K562 (cell line): ENCODE measurements around the gene CCDC13. TPM values are rescaled to one million over a fixed set of nuclear protein-coding genes. Genes with fewer than 3 reads are reported as not detected.

Experiments
- CBFA2T2 ChIP-seq: fragments of 450-650 bp; conservative IDR thresholded peaks from 2 replicates; pipeline ENCODE4 v1.6.1; 2017; ENCODE audit warnings: mild to moderate bottlenecking
- ESRRA ChIP-seq: fragments of 450-650 bp; IDR thresholded peaks from 2 replicates; pipeline ENCODE4 v1.6.1; 2014; ENCODE audit warnings: low read depth, mild to moderate bottlenecking, moderate library complexity, borderline replicate concordance
- PHTF2 ChIP-seq: fragments of 250-450 bp; sonication (Bioruptor Pico); IDR thresholded peaks from 2 replicates; pipeline ENCODE4 v1.5.0; 2021; ENCODE audit warnings: mild to moderate bottlenecking
- RFX5 ChIP-seq: IDR thresholded peaks from 2 replicates; pipeline ENCODE4 v1.6.1; 2011; ENCODE audit warnings: low read depth, mild to moderate bottlenecking, improper control_type of control experiment, low read length
- RHOXF2B ChIP-seq: fragments of 250-450 bp; sonication (Bioruptor Pico); conservative IDR thresholded peaks from 2 replicates; pipeline ENCODE4 v1.5.1; 2021
- SMARCC2 ChIP-seq: fragments of 450-650 bp; IDR thresholded peaks from 2 replicates; pipeline ENCODE4 v1.6.1; 2017; ENCODE audit warnings: antibody characterized with exemption, moderate library complexity, mild to moderate bottlenecking, low read depth
- SRF ChIP-seq, 2 experiments: fragments of 250-450, 450-650 bp in 1 of 2; sonication (Bioruptor Pico) in 1 of 2; sonication (generic) in 1 of 2; formaldehyde crosslinking; IDR thresholded peaks; 2 replicates each; pipeline versions ENCODE4 v1.5.0 to v1.5.1; 2020 to 2022; ENCODE audit warnings: mild to moderate bottlenecking in 1 of 2, missing genetic modification reagents in 1 of 2
- TCF3 ChIP-seq: sonication (generic); formaldehyde crosslinking; IDR thresholded peaks from 2 replicates; pipeline ENCODE4 v1.4.0; 2020; ENCODE audit warnings: mild to moderate bottlenecking, missing genetic modification reagents
- TGIF2 ChIP-seq: sonication (generic); formaldehyde crosslinking; IDR thresholded peaks from 2 replicates; pipeline ENCODE4 v1.8.1; 2022; ENCODE audit warnings: mild to moderate bottlenecking, missing genetic modification reagents, moderate library complexity
- ZFP1 ChIP-seq: fragments of 450-650 bp; formaldehyde crosslinking; IDR thresholded peaks from 2 replicates; pipeline ENCODE4 v1.4.0; 2020; ENCODE audit warnings: mild to moderate bottlenecking, mixed read lengths
- ZNF143 ChIP-seq: sonication (generic); formaldehyde crosslinking; IDR thresholded peaks from 2 replicates; pipeline ENCODE4 v1.9.0; 2022; ENCODE audit warnings: mild to moderate bottlenecking, missing genetic modification reagents
- ZNF445 ChIP-seq: fragments of 250-450 bp; sonication (Bioruptor Pico); IDR thresholded peaks from 2 replicates; pipeline ENCODE4 v1.4.0; 2020; ENCODE audit warnings: low read depth, mild to moderate bottlenecking, moderate library complexity
- polyA plus RNA-seq, 8 experiments: library from polyadenylated mRNA; depleted of rRNA in 4 of 8; stranded (reverse) in 5 of 8; unstranded in 3 of 8; fragments of >200 nt; fragmentation: Nextera tagmentation in 2 of 8; fragmentation: Illumina TruSeq in 1 of 8; extraction: Ambion mirVana in 2 of 8; extraction: Trizol in 1 of 8; gene quantifications; 2 replicates each; pipeline versions ENCODE4 v1.2.1 to v1.2.3, GENCODE V29; 2011 to 2014; ENCODE audit warnings: inconsistent platforms in 1 of 8, missing spikeins in 1 of 8
- total RNA-seq, 7 experiments: library from RNA; depleted of rRNA in 6 of 7; stranded (reverse); fragments of >200 nt in 6 of 7; fragmentation: Illumina TruSeq in 2 of 7; extraction: Trizol in 2 of 7; gene quantifications; 2 replicates each; pipeline versions ENCODE4 v1.2.1 to v1.2.3, GENCODE V29; 2011 to 2021; ENCODE audit warnings: low replicate concordance in 1 of 7
- TF ChIP-seq, protein P1 (sequence below): fragments of 450-650 bp; IDR thresholded peaks from 2 replicates; pipeline ENCODE4 v1.6.1; 2016; ENCODE audit warnings: borderline replicate concordance
- TF ChIP-seq, protein P2 (sequence below), 2 experiments: fragments of 450-650 bp; IDR thresholded peaks; 2 replicates each; pipeline ENCODE4 v1.6.1; 2016; ENCODE audit warnings: mild to moderate bottlenecking in 2 of 2, borderline replicate concordance in 1 of 2, low read depth in 1 of 2, moderate library complexity in 1 of 2
- TF ChIP-seq, protein P3 (sequence below): fragments of 450-650 bp; formaldehyde crosslinking; IDR thresholded peaks from 2 replicates; pipeline ENCODE4 v1.4.0; 2022; ENCODE audit warnings: missing genetic modification characterization

CCDC13 gene
- total and polyA plus RNA-seq, 9 of the 15 experiments (the other 6 are each of a cell fraction or from before 2014, with no cell fraction given), result 0.20 to 0.70 (median 0.48) TPM; not detected in 2

DNA sequence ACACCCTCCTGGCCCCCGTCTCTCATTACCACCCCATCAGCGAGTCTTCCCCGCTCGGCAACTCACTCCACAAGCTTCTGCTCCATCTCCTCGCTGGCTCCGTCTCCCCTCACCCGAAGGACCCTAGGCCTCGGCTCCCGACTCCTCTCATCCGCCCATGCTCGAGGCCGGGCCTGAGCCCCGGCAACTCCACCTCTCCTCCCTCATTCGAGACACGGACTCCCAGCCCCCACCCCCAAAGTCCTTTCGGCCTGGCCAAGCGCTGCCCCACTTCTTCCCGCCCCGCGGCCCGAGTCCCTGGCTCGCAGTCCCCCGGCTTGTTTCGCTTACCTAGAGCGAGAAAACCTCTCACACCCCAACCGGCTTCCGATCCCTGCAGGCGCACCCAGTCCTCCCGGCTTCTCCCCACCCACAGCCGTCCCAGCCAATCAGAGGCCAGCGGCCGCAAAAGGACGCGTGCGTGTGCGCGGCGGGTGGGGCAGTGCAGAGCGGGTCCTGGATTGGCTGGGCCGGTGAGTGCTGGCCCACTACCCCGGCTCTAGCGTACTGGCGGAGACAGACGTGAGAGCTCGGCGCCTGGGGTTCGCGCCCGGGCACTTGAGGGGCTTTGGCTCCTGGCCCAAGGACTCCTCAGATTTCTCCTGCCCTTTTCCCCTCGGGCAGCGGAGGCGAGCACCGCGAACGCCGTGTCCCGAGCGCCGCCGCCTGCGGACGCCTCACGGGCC, 31.2 kb upstream of the CCDC13 start, which contains the start of gene HIGD1A (continued):
- TF ChIP-seq, protein P1, sequence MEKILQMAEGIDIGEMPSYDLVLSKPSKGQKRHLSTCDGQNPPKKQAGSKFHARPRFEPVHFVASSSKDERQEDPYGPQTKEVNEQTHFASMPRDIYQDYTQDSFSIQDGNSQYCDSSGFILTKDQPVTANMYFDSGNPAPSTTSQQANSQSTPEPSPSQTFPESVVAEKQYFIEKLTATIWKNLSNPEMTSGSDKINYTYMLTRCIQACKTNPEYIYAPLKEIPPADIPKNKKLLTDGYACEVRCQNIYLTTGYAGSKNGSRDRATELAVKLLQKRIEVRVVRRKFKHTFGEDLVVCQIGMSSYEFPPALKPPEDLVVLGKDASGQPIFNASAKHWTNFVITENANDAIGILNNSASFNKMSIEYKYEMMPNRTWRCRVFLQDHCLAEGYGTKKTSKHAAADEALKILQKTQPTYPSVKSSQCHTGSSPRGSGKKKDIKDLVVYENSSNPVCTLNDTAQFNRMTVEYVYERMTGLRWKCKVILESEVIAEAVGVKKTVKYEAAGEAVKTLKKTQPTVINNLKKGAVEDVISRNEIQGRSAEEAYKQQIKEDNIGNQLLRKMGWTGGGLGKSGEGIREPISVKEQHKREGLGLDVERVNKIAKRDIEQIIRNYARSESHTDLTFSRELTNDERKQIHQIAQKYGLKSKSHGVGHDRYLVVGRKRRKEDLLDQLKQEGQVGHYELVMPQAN, result peak; percentile 81; the same call in 1 of the 2 replicates
- TF ChIP-seq ZNF143 (CRISPR knock-in tag), result no peak
- TF ChIP-seq, protein P2, sequence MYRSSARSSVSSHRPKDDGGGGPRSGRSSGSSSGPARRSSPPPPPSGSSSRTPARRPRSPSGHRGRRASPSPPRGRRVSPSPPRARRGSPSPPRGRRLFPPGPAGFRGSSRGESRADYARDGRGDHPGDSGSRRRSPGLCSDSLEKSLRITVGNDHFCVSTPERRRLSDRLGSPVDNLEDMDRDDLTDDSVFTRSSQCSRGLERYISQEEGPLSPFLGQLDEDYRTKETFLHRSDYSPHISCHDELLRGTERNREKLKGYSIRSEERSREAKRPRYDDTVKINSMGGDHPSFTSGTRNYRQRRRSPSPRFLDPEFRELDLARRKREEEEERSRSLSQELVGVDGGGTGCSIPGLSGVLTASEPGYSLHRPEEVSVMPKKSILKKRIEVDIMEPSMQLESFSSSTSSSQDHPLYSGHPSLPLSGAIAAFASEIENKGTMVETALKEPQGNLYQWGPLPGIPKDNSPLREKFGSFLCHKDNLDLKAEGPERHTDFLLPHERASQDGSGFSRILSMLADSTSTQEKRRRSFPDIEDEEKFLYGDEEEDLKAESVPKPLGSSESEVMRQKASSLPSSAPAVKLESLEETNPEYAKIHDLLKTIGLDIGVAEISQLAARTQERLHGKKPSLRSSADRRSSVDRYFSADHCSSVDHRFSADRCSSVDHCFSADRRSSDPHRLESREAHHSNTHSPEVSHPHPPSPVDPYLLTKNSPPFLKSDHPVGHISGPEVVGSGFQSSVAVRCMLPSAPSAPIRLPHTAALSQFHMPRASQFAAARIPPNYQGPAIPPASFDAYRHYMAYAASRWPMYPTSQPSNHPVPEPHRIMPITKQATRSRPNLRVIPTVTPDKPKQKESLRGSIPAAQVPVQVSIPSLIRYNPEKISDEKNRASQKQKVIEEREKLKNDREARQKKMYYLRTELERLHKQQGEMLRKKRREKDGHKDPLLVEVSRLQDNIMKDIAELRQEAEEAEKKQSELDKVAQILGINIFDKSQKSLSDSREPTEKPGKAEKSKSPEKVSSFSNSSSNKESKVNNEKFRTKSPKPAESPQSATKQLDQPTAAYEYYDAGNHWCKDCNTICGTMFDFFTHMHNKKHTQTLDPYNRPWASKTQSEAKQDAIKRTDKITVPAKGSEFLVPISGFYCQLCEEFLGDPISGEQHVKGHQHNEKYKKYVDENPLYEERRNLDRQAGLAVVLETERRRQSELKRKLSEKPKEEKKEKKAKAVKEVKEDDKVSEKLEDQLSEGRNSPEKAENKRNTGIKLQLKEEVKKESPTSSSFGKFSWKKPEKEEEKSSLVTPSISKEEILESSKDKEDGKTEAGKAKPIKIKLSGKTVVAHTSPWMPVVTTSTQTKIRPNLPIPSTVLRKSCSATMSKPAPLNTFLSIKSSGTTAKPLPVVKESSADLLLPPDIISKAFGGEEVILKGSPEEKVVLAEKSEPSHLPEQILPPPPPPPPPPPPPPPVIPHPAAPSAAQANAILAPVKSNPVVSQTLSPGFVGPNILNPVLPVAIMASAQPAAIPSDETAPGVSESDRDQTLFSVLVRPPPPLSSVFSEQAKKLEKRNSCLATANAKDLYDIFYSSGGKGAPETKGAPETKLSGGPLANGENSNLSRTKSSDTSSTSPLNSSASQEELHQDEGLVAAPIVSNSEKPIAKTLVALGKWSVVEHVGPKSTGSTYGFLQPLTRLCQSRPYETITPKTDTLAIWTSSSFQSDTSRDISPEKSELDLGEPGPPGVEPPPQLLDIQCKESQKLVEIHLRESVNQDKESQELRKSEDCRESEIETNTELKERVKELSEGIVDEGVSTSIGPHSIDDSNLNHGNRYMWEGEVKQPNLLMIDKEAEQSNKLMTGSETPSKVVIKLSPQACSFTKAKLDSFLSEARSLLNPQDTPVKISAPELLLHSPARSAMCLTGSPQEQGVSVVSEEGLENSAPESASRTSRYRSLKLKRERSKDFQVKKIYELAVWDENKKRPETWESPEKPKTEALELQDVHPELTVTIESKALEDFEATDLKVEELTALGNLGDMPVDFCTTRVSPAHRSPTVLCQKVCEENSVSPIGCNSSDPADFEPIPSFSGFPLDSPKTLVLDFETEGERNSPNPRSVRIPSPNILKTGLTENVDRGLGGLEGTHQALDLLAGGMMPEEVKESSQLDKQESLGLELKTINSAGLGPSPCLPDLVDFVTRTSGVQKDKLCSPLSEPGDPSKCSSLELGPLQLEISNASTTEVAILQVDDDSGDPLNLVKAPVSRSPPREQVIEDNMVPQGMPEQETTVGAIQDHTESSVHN (IDR thresholded peaks at IDR 0.05; ENCODE audit: borderline replicate concordance in 1 of 2, low read depth in 1 of 2), result no peak
- TF ChIP-seq SRF (CRISPR knock-in tag; IDR thresholded peaks at IDR 0.05), result peak in 1 of 2 experiments; percentile 52; a peak in 1 of 4 replicates
- peak; percentile 70; the same call in 1 of the 2 replicates for TF ChIP-seq ESRRA
- TF ChIP-seq ZNF445 (CRISPR knock-in tag), result 0 out of 2 replicates have a peak, but pooled peaks have one; percentile 26
- TF ChIP-seq, protein P3, sequence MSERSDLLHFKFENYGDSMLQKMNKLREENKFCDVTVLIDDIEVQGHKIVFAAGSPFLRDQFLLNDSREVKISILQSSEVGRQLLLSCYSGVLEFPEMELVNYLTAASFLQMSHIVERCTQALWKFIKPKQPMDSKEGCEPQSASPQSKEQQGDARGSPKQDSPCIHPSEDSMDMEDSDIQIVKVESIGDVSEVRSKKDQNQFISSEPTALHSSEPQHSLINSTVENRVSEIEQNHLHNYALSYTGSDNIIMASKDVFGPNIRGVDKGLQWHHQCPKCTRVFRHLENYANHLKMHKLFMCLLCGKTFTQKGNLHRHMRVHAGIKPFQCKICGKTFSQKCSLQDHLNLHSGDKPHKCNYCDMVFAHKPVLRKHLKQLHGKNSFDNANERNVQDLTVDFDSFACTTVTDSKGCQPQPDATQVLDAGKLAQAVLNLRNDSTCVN (CRISPR knock-in tag), result peak; percentile 90
- TF ChIP-seq TGIF2 (CRISPR knock-in tag), result 0 out of 2 replicates have a peak, but pooled peaks have one; percentile 83
- 0 out of 2 replicates have a peak, but pooled peaks have one; percentile 13 for TF ChIP-seq TCF3 (CRISPR knock-in tag)
- TF ChIP-seq RHOXF2B (CRISPR knock-in tag), result no peak
- TF ChIP-seq ZFP1, result no peak
- TF ChIP-seq RFX5, result peak; percentile 57; the same call in 1 of the 2 replicates
- TF ChIP-seq CBFA2T2, result no peak
- TF ChIP-seq SMARCC2, result no peak
- TF ChIP-seq PHTF2 (CRISPR knock-in tag), result peak; percentile 40; the same call in 1 of the 2 replicates
